GM12875 (cell line): ENCODE measurements around the gene SGPP2.

Source experiments
- H3K4me3 ChIP-seq: one replicate; pipeline ENCODE4 v1.5.1; 2011; ENCODE audit warnings: low read depth, low read length, control low read depth
- CTCF ChIP-seq: IDR thresholded peaks from 2 replicates; pipeline ENCODE4 v1.5.1; 2011; ENCODE audit warnings: low read depth, mild to moderate bottlenecking, control low read depth, inconsistent platforms, low read length, moderate library complexity, borderline replicate concordance; ENCODE audit not compliant: insufficient read depth

The SGPP2 gene

GRCh38 chr2:222418739-222419138 is 5.6 kb upstream of the SGPP2 start:
- no peak for TF ChIP-seq CTCF
- H3K4me3 ChIP-seq = no peak overlapping the region

- TF ChIP-seq CTCF = no peak
- no peak overlapping the region for H3K4me3 ChIP-seq
Observed at GRCh38 chr2:222420508-222420907, 3.8 kb upstream of the SGPP2 start.

- TF ChIP-seq CTCF = no peak
Observed at GRCh38 chr2:222421626-222422025, 2.7 kb upstream of the SGPP2 start.

GRCh38 chr2:222423186-222423585 is 1.2 kb upstream of the SGPP2 start:
- H3K4me3 ChIP-seq = no peak overlapping the region
- no peak for TF ChIP-seq CTCF

More at GRCh38 chr2:222421626-222422025, 2.7 kb upstream of the SGPP2 start:
- H3K4me3 ChIP-seq = no peak overlapping the region

GRCh38 chr2:222423632-222424275 is 589 bp upstream of the SGPP2 start:
- peak overlapping the region; percentile 80 for H3K4me3 ChIP-seq
- TF ChIP-seq CTCF = no peak

GRCh38 chr2:222424729-222425671 is 657 bp downstream of the SGPP2 start:
- H3K4me3 ChIP-seq = peak overlapping the region; percentile 80
- TF ChIP-seq CTCF = no peak
